Activated gamma-delta T cell (primary cell): Measurements from ENCODE around the gene EXOC5.

Experiments
- DNase-seq: peaks from one replicate; lab custom pipeline; 2025; lab: John Stamatoyannopoulos, UW

Gene EXOC5

GRCh38 chr14:57169901-57170300, 98.8 kb downstream of the EXOC5 start:
- no peak for DNase-seq

- no peak for DNase-seq
Measured at GRCh38 chr14:57168138-57168679, 100.5 kb downstream of the EXOC5 start.

GRCh38 chr14:57161583-57162234, 107.0 kb downstream of the EXOC5 start:
- no peak for DNase-seq

DNA sequence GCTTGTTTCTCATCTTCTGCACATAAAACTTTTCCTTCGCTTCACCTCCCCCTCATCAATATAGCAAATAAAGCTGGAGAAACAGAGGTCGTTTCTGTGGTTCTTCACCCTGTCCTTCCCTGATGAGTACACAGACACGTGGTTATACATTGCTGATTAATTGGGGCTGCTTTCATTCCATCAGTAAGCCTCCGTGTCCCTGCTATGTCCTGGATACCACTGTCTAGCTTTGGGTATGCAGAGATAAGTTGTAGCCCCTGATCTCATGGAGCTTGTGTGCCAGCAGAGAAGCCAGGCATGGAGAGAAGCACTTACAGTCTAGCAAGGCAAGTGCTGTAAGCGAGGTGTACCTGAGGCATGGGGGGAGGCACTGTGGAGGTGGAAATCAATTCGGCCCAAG, 108.4 kb downstream of the EXOC5 start:
- DNase-seq = no peak

GRCh38 chr14:57153286-57153685, 115.4 kb downstream of the EXOC5 start:
- no peak for DNase-seq
